HepG2 (cell line): ENCODE results near the gene NPPC. TPM values are rescaled to one million over a fixed set of nuclear protein-coding genes. Genes with fewer than 3 reads are reported as not detected.

Experiments
- ATAC-seq: fragments of 200-7000 bp; cut with Tn5 transposase; 3 replicates; pipeline ENCODE4 v1.9.1; 2020; ENCODE audit warnings: mild to moderate bottlenecking, moderate library complexity
- BruUV-seq: library from RNA; stranded (reverse); fragments of 400-500 nt; replicated peaks from 2 replicates; lab custom pipeline; 2021; lab: Mats Ljungman, UMichigan
- CTCF ChIA-PET: fragments of 300-600 bp; formaldehyde crosslinking; extraction: SDS; loops from one replicate; lab custom pipeline; 2021; ENCODE audit warnings: low total read pairs, inconsistent platforms, low intra/inter-chr PET ratio; lab: Yijun Ruan, JAX
- POLR2A ChIA-PET: fragments of 350-600 bp; sonication (Branson Sonifier 250); formaldehyde crosslinking; loops from one replicate; lab custom pipeline; 2020; ENCODE audit warnings: antibody characterized with exemption, inconsistent platforms; lab: Yijun Ruan, JAX
- DNase-seq: peaks from one replicate; pipeline ENCODE4 v3.0.0-alpha.2; 2015; ENCODE audit warnings: low spot score
- FAIRE-seq: peaks from 3 replicates; lab custom pipeline; 2011; peaks lifted over from hg19 to GRCh38; lab: Jason Lieb, UNC
- H2AFZ ChIP-seq: one replicate; pipeline ENCODE4 v1.6.1; 2011; ENCODE audit warnings: low read length, inconsistent platforms
- H3K27ac ChIP-seq: fragments of 300-600 bp; 3 replicates; pipeline ENCODE4 v1.8.0; 2011; ENCODE audit warnings: mixed run types, mild to moderate bottlenecking, mixed read lengths, low read length, inconsistent platforms; ENCODE audit not compliant: insufficient read depth; ENCODE audit errors: extremely low read length
- H3K27me3 ChIP-seq, 2 experiments: fragments of 200-600 bp in 1 of 2; 2 replicates in 1 of 2; 3 replicates in 1 of 2; pipeline versions ENCODE4 v1.6.0 to v1.8.0; 2011; ENCODE audit warnings: low read length in 2 of 2, mild to moderate bottlenecking in 2 of 2, moderate library complexity in 2 of 2, inconsistent platforms in 1 of 2; ENCODE audit not compliant: insufficient read depth in 2 of 2, control insufficient read depth in 1 of 2
- H3K36me3 ChIP-seq, 2 experiments: fragments of 200-600 bp in 1 of 2; replicated peaks in 1 of 2; 2 replicates in 1 of 2; 3 replicates in 1 of 2; pipeline versions ENCODE4 v1.5.1 to v1.8.0; 2011; ENCODE audit warnings: low read length in 2 of 2, inconsistent platforms in 1 of 2; ENCODE audit not compliant: insufficient read depth in 2 of 2, control insufficient read depth in 1 of 2
- H3K4me1 ChIP-seq: 2 replicates; pipeline ENCODE4 v1.5.1; 2012; ENCODE audit warnings: low read length, inconsistent platforms; ENCODE audit not compliant: insufficient read depth
- H3K4me2 ChIP-seq: 2 replicates; pipeline ENCODE4 v1.6.0; 2011; ENCODE audit warnings: low read depth, low read length, inconsistent platforms
- H3K4me3 ChIP-seq, 3 experiments: fragments of 200-600 bp in 1 of 3; sonication (generic), shearing (Covaris generic) in 1 of 3; replicated peaks in 1 of 3; 2 replicates each; pipeline ENCODE4 v1.5.1; 2011 to 2016; ENCODE audit warnings: low read length in 3 of 3, inconsistent platforms in 2 of 3, low read depth in 2 of 3, mild to moderate bottlenecking in 2 of 3, control low read depth in 1 of 3, mixed read lengths in 1 of 3; ENCODE audit not compliant: insufficient read depth in 1 of 3
- H3K79me2 ChIP-seq: one replicate; pipeline ENCODE4 v1.6.1; 2011; ENCODE audit warnings: low read length, inconsistent platforms; ENCODE audit not compliant: insufficient read depth
- H3K9ac ChIP-seq: 2 replicates; pipeline ENCODE4 v1.6.0; 2011; ENCODE audit warnings: mild to moderate bottlenecking, low read depth, low read length, inconsistent platforms; ENCODE audit not compliant: insufficient read depth
- H3K9me3 ChIP-seq: 2 replicates; pipeline ENCODE4 v1.5.1; 2012; ENCODE audit warnings: mild to moderate bottlenecking, low read length
- H4K20me1 ChIP-seq: 2 replicates; pipeline ENCODE4 v1.6.0; 2011; ENCODE audit warnings: inconsistent platforms, mild to moderate bottlenecking, low read length, moderate library complexity; ENCODE audit not compliant: insufficient read depth
- CREB1 ChIP-seq, 2 experiments: fragments of 450-650 bp in 1 of 2; IDR thresholded peaks; 2 replicates each; pipeline ENCODE4 v1.6.1; 2016 to 2017; ENCODE audit warnings: control low read depth in 1 of 2, mild to moderate bottlenecking in 1 of 2, missing compliant biosample characterization in 1 of 2, missing genetic modification characterization in 1 of 2
- MED1 ChIP-seq: sonication (generic); formaldehyde crosslinking; IDR thresholded peaks from 2 replicates; pipeline ENCODE4 v1.4.0; 2020; ENCODE audit warnings: missing genetic modification reagents
- TFAP4 ChIP-seq: sonication (generic); IDR thresholded peaks from 2 replicates; pipeline ENCODE4 v1.6.1; 2016; ENCODE audit warnings: low read depth, borderline replicate concordance
- WGBS: methylation state at CpG from one replicate; pipeline ENCODE4 v1.1.6; 2017; ENCODE audit warnings: low lambda C conversion rate; 5-methylcytosine and 5-hydroxymethylcytosine counted together
- in situ Hi-C: cut with HindIII; loops from 2 replicates; pipeline ENCODE4 v1.10.0; 2017; ENCODE audit warnings: low pct_unique_long_range_greater_than_20kb; ENCODE audit not compliant: extremely low pct_ligation_motif_present
- intact Hi-C: fragments of 100-400 bp; cut with micrococcal nuclease; formaldehyde crosslinking; loops from one replicate; pipeline ENCODE4 v1.10.0; 2022; ENCODE audit not compliant: unreplicated experiment
- polyA plus RNA-seq, 8 experiments: library from polyadenylated mRNA; depleted of rRNA in 3 of 8; stranded (reverse) in 7 of 8; unstranded in 1 of 8; fragments of >200 nt; fragmentation: Illumina TruSeq in 4 of 8; extraction: Trizol in 4 of 8; gene quantifications; 2 replicates each; pipeline versions ENCODE4 v1.2.1 to v1.2.3, GENCODE V29; 2011 to 2016; ENCODE audit warnings: low read depth in 4 of 8, missing spikeins in 1 of 8, mixed read lengths in 1 of 8; ENCODE audit not compliant: insufficient read depth in 1 of 8
- total RNA-seq, 5 experiments: library from RNA; depleted of rRNA; stranded (reverse); fragments of >200 nt; fragmentation: Illumina TruSeq; extraction: Trizol; gene quantifications; 2 replicates each; pipeline ENCODE4 v1.2.3, GENCODE V29; 2016; ENCODE audit warnings: low read depth in 1 of 5

The NPPC gene
- total and polyA plus RNA-seq, 2 of the 13 experiments (the other 11 are each of a cell fraction or from before 2014, with no cell fraction given), result 0.11 TPM; not detected in 1

- TF ChIP-seq TFAP4, result no peak
Measured at GRCh38 chr2:231918501-231919330, 7.5 kb downstream of the NPPC start (continued).

- no peak overlapping the region for H3K9ac ChIP-seq
- WGBS, result 14% methylated on average over 5 of the region's 10 CpGs
- no peaks in the 10 kb centered on the region; the same call in 1 of the 2 replicates for H3K4me1 ChIP-seq
- BruUV-seq, result no TSS peak
- no peak overlapping the region for H2AFZ ChIP-seq
- H3K27me3 ChIP-seq, result peaks cover 7 to 85% of the 10 kb centered on the region in 2 experiments; a peak in 4 of 5 replicates
- DNase-seq, result no peak
- FAIRE-seq, result no peak
- in situ Hi-C loops, result no loop called here
- H3K27ac ChIP-seq, result no peak overlapping the region
- intact Hi-C loops, result no loop called here
- CTCF ChIA-PET, result no interaction called here
- TF ChIP-seq MED1 (CRISPR knock-in tag) (no peak), CREB1 (IDR thresholded peaks at IDR 0.05) (0 out of 2 replicates have a peak, but pooled peaks have one; percentile 30), CREB1 (CRISPR knock-in tag; IDR thresholded peaks at IDR 0.05) (no peak)
- H3K79me2 ChIP-seq, result no peaks in the 10 kb centered on the region
- H3K9me3 ChIP-seq, result no peaks in the 10 kb centered on the region
- H3K36me3 ChIP-seq, result no peaks in the 10 kb centered on the region
- POLR2A ChIA-PET, result no interaction called here
- H3K4me2 ChIP-seq, result no peak overlapping the region
- ATAC-seq, result peak; percentile 19
- no peak overlapping the region for H3K4me3 ChIP-seq
- no peaks in the 10 kb centered on the region for H4K20me1 ChIP-seq
Measured at GRCh38 chr2:231917280-231918066, 8.7 kb downstream of the NPPC start.
